GM12878 (cell line): ENCODE measurements around the gene ADIPOR1.

Experiments used
- CTCF ChIP-seq, 3 experiments: IDR thresholded peaks in 2 of 3; conservative IDR thresholded peaks in 1 of 3; 2 replicates each; pipeline ENCODE4 v1.5.1; 2011; ENCODE audit warnings: low read depth in 3 of 3, low read length in 3 of 3, mild to moderate bottlenecking in 3 of 3, control low read depth in 2 of 3, moderate library complexity in 2 of 3, inconsistent platforms in 1 of 3, mixed read lengths in 1 of 3; ENCODE audit not compliant: control insufficient read depth in 2 of 3, insufficient read depth in 1 of 3; ENCODE audit errors: extremely low read depth in 1 of 3
- NR2F1 ChIP-seq: fragments of 450-650 bp; conservative IDR thresholded peaks from 2 replicates; pipeline ENCODE4 v1.6.1; 2017; ENCODE audit warnings: mild to moderate bottlenecking
- RFX5 ChIP-seq: IDR thresholded peaks from 2 replicates; pipeline ENCODE4 v1.6.1; 2011; ENCODE audit warnings: low read depth, low read length, improper control_type of control experiment
- TAF1 ChIP-seq: IDR thresholded peaks from 2 replicates; pipeline ENCODE4 v1.6.1; 2011; ENCODE audit warnings: mild to moderate bottlenecking, low read depth, low read length, borderline replicate concordance
- TF ChIP-seq, protein P1 (sequence below): IDR thresholded peaks from 2 replicates; pipeline ENCODE4 v1.6.1; 2012; ENCODE audit warnings: low read depth, low read length, improper control_type of control experiment
- TF ChIP-seq, protein P2 (sequence below): IDR thresholded peaks from 2 replicates; pipeline ENCODE4 v1.6.1; 2011; ENCODE audit warnings: low read depth, mild to moderate bottlenecking, low read length, moderate library complexity, borderline replicate concordance; ENCODE audit errors: extremely low read depth

DNA sequence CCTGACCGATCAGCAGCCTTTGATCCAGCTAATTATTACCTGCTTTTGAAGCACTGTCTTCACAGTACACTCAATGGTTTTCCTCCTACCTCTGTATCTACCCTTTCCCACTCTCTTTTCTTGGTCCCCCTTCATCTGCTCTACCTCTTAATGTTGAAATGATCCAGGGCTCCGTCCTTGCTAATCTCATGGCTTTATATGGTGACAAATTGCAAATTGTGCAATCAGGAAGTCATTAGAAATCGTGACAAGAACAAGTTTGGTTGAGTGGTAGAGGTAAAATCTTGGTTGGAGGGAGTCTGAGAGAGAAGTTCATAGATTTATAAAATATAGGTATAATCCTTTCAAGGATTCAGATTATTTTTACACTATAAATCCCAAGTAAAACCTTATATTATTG, 18.5 kb upstream of the ADIPOR1 start:
- TF ChIP-seq, protein P1, sequence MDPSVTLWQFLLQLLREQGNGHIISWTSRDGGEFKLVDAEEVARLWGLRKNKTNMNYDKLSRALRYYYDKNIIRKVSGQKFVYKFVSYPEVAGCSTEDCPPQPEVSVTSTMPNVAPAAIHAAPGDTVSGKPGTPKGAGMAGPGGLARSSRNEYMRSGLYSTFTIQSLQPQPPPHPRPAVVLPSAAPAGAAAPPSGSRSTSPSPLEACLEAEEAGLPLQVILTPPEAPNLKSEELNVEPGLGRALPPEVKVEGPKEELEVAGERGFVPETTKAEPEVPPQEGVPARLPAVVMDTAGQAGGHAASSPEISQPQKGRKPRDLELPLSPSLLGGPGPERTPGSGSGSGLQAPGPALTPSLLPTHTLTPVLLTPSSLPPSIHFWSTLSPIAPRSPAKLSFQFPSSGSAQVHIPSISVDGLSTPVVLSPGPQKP, result no peak
- TF ChIP-seq, protein P2, sequence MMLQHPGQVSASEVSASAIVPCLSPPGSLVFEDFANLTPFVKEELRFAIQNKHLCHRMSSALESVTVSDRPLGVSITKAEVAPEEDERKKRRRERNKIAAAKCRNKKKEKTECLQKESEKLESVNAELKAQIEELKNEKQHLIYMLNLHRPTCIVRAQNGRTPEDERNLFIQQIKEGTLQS, result no peak
- TF ChIP-seq CTCF (IDR thresholded peaks at IDR 0.05 in 2 of 3, conservative IDR thresholded peaks at IDR 0.05 in 1 of 3; ENCODE audit: control insufficient read depth in 2 of 3, extremely low read depth in 1 of 3, insufficient read depth in 1 of 3, low read depth in 3 of 3, low read length in 3 of 3) (no peak), RFX5 (no peak), NR2F1 (no peak), TAF1 (no peak)
